HFFc6 (cell line): ENCODE results near the gene GNB1L. TPM values are rescaled to one million over a fixed set of nuclear protein-coding genes. Genes with fewer than 3 reads are reported as not detected.

ENCODE experiments used
- DNase-seq: peaks from one replicate; pipeline ENCODE4 v3.0.0-alpha.2; 2018
- H3K27ac Mint-ChIP-seq: 2 replicates; pipeline ENCODE4 v1.8.0; 2020; ENCODE audit warnings: mild to moderate bottlenecking, mixed read lengths
- H3K27me3 Mint-ChIP-seq: 2 replicates; pipeline ENCODE4 v1.8.0; 2021; ENCODE audit warnings: mild to moderate bottlenecking, moderate library complexity, mixed read lengths; ENCODE audit not compliant: insufficient read depth
- H3K36me3 Mint-ChIP-seq: 2 replicates; pipeline ENCODE4 v1.8.0; 2021; ENCODE audit warnings: low read depth, mixed read lengths
- H3K4me1 Mint-ChIP-seq: 2 replicates; pipeline ENCODE4 v1.8.0; 2020; ENCODE audit warnings: low read depth, mixed read lengths
- H3K4me3 Mint-ChIP-seq: 2 replicates; pipeline ENCODE4 v1.8.0; 2020; ENCODE audit warnings: mild to moderate bottlenecking, moderate library complexity, mixed read lengths
- H3K9me3 Mint-ChIP-seq: 2 replicates; pipeline ENCODE4 v1.8.0; 2020; ENCODE audit warnings: mild to moderate bottlenecking, mixed read lengths
- total RNA-seq, 6 experiments: library from RNA; stranded (reverse); fragmentation: NEBNext Ultra II Directional; extraction: Animal tissue kit (Norgen Biotek cat#: 25700); gene quantifications; 2 replicates in 1 of 6; 3 replicates in 5 of 6; pipeline ENCODE4 v1.2.3, GENCODE V29; 2021
- TF ChIP-seq, protein P1 (sequence below): fragments of 200-600 bp; sonication (generic); IDR thresholded peaks from 2 replicates; pipeline ENCODE4 v1.5.0; 2021; ENCODE audit warnings: antibody characterized with exemption, mild to moderate bottlenecking

GNB1L gene
- total RNA-seq, 6 experiments from 2014 or later, result 6.6 to 9.6 (median 7.6) TPM

- H3K36me3 Mint-ChIP-seq, result no peaks in the 10 kb centered on the region; the same call in 1 of the 2 replicates
- H3K4me3 Mint-ChIP-seq, result peak within 1 kb of the TSS; percentile 87
- DNase-seq, result no peak
- H3K9me3 Mint-ChIP-seq, result no peaks in the 10 kb centered on the region
- peaks cover 12% of the 10 kb centered on the region for H3K4me1 Mint-ChIP-seq
- peaks cover 37% of the 10 kb centered on the region for H3K27me3 Mint-ChIP-seq
- no peak within 1 kb of the TSS for H3K27ac Mint-ChIP-seq
- TF ChIP-seq, protein P1, sequence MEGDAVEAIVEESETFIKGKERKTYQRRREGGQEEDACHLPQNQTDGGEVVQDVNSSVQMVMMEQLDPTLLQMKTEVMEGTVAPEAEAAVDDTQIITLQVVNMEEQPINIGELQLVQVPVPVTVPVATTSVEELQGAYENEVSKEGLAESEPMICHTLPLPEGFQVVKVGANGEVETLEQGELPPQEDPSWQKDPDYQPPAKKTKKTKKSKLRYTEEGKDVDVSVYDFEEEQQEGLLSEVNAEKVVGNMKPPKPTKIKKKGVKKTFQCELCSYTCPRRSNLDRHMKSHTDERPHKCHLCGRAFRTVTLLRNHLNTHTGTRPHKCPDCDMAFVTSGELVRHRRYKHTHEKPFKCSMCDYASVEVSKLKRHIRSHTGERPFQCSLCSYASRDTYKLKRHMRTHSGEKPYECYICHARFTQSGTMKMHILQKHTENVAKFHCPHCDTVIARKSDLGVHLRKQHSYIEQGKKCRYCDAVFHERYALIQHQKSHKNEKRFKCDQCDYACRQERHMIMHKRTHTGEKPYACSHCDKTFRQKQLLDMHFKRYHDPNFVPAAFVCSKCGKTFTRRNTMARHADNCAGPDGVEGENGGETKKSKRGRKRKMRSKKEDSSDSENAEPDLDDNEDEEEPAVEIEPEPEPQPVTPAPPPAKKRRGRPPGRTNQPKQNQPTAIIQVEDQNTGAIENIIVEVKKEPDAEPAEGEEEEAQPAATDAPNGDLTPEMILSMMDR, result no peak
Observed at GRCh38 chr22:19760058-19760950, 94.4 kb downstream of the GNB1L start, which contains the start of gene TBX1. Gene TBX1 (plus strand): TSS chr22:19760778. CDS start chr22:19760844, 66 bp downstream.

DNA sequence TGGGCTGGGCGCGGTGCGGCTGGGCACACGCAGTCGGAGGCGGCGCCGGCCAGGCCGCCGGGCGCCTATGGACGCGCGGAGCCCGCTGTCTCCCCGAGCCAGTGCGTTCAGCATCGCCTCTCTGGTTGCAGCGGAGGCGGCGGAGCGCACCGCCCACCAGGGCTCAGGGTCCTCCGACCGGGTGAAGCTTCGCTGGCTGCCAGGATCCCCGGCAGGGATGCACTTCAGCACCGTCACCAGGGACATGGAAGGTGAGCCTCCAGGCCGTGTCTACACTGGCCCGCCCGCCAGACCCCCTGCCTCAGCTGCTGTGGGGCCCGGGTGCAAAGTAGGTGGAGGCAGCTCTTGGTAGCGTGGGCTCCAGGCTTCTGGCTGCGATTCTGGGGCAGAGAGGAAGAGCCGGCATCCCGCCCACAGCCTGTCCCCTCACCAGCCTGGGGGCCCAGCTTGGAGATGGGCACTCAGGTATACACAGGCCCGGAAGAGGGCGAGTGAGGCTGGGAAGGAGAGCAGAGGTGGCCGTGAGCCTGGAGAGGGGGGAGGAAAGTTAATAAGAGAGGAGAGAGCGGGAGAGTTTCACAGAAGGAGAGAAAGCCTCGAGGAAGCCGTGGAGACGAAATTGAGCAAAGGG lies 95.1 kb downstream of the GNB1L start:
- TF ChIP-seq, protein P1, result no peak
- H3K4me1 Mint-ChIP-seq, result peaks cover 12% of the 10 kb centered on the region
- H3K27me3 Mint-ChIP-seq, result peaks cover 39% of the 10 kb centered on the region
- H3K4me3 Mint-ChIP-seq, result peak overlapping the region; percentile 87
- H3K36me3 Mint-ChIP-seq, result no peaks in the 10 kb centered on the region; the same call in 1 of the 2 replicates
- no peak overlapping the region for H3K27ac Mint-ChIP-seq
- H3K9me3 Mint-ChIP-seq, result no peaks in the 10 kb centered on the region
- DNase-seq, result no peak

GRCh38 chr22:19758896-19759426 lies 95.7 kb downstream of the GNB1L start:
- no peak overlapping the region for H3K27ac Mint-ChIP-seq
- no peak overlapping the region for H3K4me3 Mint-ChIP-seq

DNA sequence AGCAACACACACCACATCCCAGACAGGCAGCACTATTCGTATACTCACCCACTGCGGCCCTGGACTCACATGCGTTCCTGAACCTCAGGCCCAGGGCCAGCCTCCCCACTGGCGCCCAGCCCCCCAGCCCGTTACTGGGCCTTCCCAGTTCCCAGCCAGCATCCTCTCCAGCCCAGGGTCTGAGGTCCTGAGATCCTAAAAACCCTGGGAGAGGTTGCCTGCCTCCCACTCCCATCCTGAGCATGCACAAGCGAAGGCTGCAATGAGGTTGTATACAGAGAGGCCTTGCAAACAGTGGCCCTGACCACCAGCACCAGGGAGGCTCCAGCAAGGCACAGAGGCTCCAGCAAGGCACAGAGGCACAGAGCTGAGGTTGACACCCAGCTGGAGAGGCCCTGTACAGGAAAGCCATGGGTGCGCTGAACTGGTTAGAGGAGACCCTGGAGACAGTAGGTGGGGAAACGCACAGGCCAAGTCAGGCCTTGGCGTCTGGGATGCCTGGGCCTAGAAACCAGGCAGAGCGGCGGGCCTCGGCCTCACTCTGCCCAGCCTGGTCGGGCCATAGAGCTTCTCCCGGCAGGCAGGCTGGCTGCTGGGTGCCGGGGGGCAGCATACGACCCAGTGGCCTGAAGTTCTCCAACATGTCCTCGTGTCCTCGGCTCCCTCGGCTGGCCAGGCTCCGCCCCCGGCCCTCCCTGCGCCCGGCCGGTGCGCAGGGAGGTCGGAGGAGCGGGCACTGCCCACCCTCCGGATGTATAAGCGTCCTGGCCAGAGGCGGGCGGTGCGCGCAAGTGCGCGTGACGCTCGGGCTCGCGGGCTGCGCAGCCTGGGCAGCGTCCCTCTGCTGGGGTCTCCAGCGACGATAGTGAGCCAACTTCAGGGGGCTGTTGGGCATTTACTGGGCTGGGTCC lies 96.4 kb downstream of the GNB1L start:
- peaks cover 51% of the 10 kb centered on the region for H3K27me3 Mint-ChIP-seq

More at GRCh38 chr22:19758896-19759426, 95.7 kb downstream of the GNB1L start:
- no peak for DNase-seq
- TF ChIP-seq, protein P1, result no peak
- Mint-ChIP-seq H3K36me3 (no peaks in the 10 kb centered on the region; the same call in 1 of the 2 replicates), H3K27me3 (peaks cover 45% of the 10 kb centered on the region), H3K9me3 (no peaks in the 10 kb centered on the region), H3K4me1 (peaks cover 12% of the 10 kb centered on the region)

More for the DNA sequence above, 96.4 kb downstream of the GNB1L start:
- H3K27ac Mint-ChIP-seq, result no peak overlapping the region
- H3K4me1 Mint-ChIP-seq, result peaks cover 12% of the 10 kb centered on the region
- H3K36me3 Mint-ChIP-seq, result no peaks in the 10 kb centered on the region; the same call in 1 of the 2 replicates
- TF ChIP-seq, protein P1, result no peak
- DNase-seq, result no peak
- H3K9me3 Mint-ChIP-seq, result no peaks in the 10 kb centered on the region
- H3K4me3 Mint-ChIP-seq, result no peak overlapping the region
